Renal pelvis (tissue), 12 donors: ENCODE measurements around the gene ZP1. TPM values are rescaled to one million over a fixed set of nuclear protein-coding genes. Genes with fewer than 3 reads are reported as not detected.
A peak's percentile ranks its signal among the peaks of the same experiment; 100 is the strongest.
"Not testable (repeated sequence)": the region's sequence is repeated elsewhere in the genome, so short reads cannot be mapped to it uniquely, and the experiment has no call there.

Experiments used
- DNase-seq: peaks from one replicate; pipeline ENCODE4 v3.0.0-alpha.2; 2013
- long read RNA-seq, 16 experiments: transcript quantifications; one replicate each; lab custom pipeline, GENCODE V29; 2026
- polyA plus RNA-seq, 3 donors: library from polyadenylated mRNA; unstranded; fragments of 120-200 nt; gene quantifications; one replicate each; pipeline ENCODE4 v1.2.1, GENCODE V29; 2013; ENCODE audit not compliant: insufficient read length in 3 of 3

Gene ZP1, protein sequence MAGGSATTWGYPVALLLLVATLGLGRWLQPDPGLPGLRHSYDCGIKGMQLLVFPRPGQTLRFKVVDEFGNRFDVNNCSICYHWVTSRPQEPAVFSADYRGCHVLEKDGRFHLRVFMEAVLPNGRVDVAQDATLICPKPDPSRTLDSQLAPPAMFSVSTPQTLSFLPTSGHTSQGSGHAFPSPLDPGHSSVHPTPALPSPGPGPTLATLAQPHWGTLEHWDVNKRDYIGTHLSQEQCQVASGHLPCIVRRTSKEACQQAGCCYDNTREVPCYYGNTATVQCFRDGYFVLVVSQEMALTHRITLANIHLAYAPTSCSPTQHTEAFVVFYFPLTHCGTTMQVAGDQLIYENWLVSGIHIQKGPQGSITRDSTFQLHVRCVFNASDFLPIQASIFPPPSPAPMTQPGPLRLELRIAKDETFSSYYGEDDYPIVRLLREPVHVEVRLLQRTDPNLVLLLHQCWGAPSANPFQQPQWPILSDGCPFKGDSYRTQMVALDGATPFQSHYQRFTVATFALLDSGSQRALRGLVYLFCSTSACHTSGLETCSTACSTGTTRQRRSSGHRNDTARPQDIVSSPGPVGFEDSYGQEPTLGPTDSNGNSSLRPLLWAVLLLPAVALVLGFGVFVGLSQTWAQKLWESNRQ
- polyA plus RNA-seq = under 1 TPM in 2 of 3 donors, not detected in 1; 0.10 to 0.11 TPM
- long read RNA-seq, donor 1 = 0 reads
- long read RNA-seq, donor 2 = 0 reads
- long read RNA-seq, donor 3 = 0 reads
- long read RNA-seq, donor 4 = 0 reads
- long read RNA-seq, donor 5 = 0 reads
- long read RNA-seq, donor 6 = 0 reads
- long read RNA-seq, donor 7 = 0 reads
- long read RNA-seq, donor 8 = 0 reads
- long read RNA-seq, donor 9 = 0 reads
- long read RNA-seq, donor 10 = 0 reads
- long read RNA-seq, donor 11 = 0 reads
- long read RNA-seq, donor 12 = 0 reads
- long read RNA-seq, donor 13 = 0 reads
- long read RNA-seq, donor 14 = 0 reads
- long read RNA-seq, donor 15 = 0 reads
- long read RNA-seq, donor 16, partial matches to known transcripts = 43 of 61 reads
- long read RNA-seq, donor 16, other reads (novel, unspliced or antisense) = 18 of 61 reads

DNA sequence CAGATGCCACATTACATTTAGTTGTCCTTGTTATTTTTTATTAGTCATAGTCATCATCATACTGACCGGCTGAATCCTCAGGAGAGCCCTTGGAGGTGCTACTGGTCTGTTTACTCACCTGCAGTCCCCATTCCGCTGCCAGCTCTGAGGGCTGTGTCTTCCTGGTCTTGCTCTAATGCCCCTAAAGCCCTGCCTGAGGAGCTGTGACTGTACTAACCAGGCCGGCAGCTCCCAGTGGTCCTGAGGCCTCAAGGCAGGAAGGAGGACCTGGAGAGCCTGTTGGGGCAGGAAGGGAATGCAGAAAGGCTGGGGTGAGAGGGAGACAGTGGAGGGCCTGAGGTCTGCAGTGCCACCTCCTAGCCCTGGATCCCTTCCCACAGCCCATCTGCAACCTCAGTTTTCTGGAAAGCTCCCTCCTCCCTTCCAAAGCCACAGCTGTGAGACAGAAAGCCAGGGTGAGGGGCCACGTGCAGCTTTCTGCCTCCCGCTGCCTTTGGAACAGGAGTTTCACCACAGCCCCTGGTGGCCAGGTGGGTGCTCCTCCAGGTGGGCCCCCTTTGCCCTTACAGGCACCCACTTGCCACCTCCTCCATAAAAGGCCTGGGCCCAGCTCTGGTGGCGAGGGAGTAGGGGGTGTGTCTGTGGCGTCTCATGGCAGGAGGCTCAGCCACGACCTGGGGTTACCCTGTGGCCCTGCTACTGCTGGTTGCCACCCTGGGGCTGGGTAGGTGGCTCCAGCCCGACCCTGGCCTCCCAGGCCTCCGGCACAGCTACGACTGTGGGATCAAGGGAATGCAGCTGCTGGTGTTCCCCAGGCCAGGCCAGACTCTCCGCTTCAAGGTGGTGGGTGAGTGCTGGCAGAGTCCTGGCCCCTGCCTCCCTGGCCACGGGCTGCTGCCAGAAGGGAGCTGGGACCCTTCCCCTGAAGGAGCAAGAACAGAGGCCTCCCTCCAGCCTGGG, at the start of gene ZP1:
TSS of gene ZP1 (plus strand) at position 632 of the 960 bp plus-strand sequence. CDS start at position 652, 20 bp downstream.
- DNase-seq = no peak

DNA sequence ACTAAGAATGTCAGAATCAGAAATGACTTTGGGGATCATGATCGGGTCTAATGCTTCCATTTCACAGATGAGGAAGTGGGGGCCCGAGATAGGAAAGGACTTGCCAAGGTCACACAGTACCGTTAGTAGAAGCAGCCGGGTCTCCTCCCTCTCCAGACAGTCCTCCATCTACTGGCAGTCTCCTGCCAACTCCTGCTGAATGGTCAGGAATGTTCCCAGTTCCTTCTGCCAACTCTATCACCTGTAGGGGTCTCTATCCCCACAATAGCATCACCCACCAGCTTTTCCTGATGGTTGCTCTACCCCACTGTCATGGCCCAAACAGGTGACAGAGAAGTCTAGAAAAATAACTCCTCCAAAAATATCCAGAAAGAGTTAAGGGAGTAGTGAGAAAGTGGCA, 49.3 kb upstream of the ZP1 start:
- DNase-seq = no peak

DNA sequence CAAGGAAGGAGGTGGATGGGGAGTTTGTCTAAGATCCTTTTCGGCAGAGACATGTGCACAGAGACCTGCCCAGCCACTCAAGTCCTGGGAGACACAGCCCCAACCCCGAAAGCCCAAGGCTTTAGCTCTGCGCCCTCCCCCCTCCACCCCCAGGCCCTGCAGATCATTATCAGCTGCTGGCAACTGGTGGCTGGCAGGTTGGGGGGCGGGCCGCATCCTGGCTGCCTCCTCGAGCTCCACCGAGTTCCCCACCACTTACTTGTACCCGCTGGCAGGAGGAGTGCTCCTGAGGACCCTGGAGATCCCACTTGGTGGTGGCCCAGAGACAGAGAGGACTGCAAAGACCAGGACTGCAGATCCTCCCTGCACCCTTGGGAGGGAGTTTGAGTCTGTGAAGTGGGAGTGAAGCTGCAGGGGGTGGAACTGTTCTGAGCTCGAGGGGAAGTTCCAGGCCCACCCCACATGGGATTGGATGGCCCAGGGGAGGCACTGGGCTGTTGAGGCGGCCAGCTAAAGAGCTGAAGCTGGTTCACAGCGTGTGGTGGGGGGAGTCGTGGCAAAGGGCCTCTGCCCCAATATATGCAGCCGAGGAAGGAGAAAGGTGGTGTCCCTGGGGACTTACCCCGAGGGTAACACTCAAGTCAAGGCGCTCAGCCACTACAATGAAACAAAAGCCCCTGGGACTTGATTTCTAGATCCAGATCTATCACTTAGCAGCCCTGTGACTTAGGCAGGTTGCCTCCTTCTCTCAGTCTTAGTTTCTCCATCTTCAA, 45.3 kb upstream of the ZP1 start:
- no peak for DNase-seq

DNA sequence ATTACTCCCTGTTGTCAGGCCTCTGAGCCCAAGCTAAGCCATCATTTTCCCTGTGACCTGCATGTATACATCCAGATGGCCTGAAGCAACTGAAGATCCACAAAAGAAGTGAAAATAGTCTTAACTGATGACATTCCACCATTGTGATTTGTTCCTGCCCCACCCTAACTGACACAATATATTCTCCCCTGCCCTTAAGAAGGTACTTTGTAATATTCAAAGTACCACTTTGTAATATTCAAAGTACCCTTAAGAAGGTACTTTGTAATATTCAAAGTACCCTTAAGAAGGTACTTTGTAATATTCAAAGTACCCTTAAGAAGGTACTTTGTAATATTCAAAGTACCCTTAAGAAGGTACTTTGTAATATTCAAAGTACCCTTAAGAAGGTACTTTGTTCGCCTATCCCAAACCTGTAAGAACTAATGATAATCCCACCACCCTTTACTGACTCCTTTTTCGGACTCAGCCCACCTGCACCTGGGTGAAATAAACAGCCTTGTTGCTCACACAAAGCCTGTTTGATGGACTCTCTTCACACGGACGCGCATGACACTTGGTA, 43.5 kb upstream of the ZP1 start:
- DNase-seq = not testable (repeated sequence)

DNA sequence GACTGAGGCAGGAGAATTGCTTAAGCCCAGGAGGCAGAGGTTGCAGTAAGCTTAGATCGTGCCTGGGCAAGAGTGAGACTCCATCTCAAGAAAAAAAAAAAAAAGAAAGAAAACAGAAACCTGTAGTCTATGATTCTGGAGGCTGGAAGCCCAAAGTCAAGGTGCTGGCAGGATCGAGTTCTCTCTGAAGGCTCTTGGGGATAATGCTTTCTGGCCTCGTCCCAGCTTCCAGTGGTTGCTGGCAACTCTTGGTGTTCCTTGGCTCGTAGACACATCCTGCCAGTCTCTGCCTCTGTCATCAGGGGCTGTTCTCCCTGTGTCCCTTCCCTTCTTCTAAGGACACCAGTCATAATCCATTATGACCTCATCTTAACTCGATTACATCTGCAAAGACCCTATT, 42.2 kb upstream of the ZP1 start:
- DNase-seq = no peak

DNA sequence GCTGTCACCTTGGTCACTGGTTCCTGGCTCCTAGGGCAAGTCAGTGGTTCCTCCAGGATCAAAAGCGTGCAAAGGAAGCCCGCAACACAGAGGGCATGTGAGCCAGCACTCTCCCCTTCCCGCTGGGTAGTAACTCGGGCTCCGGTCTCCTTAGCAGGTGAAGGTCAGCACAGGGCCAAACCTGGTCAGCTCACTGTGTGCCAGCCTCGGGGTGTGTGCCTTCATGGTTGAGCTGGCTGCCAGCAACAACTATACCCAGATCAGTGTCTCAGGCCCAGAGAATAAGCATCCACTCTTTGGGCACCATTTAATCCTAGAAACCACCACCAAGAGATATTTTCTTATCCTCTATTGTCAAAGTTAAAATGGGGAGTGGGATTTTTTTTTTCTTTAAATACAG, 41.6 kb upstream of the ZP1 start:
- DNase-seq = no peak

DNA sequence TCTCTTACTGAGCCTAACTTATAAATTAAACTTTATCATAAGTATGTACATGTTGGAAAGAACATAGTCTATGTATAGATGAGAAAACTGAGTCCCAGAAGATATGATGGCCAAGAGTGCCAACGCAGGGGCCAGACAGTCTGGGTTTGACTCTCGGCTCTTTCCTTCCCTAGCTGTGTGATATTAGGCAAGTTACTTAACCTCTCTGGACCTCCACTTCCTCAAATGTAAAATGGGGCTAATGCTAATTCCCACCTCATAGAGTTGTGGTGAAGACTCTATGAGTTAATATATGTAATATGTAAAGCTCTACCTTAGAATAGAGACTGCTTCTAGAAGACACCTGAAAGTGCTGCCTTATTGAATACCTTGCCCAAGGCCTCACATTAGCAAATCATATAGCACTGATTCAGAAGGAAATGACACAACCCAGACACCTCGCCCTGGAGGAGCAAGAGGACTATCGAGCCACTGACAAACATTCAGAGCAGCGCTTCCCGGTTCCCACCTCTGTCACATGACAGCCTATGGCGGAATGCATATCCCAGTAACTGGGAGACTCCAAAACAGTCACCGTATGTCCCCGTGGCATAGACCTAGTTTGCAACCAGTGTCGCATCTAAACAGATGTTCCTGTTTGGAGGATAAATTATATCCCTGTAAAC, 36.7 kb upstream of the ZP1 start:
- no peak for DNase-seq

DNA sequence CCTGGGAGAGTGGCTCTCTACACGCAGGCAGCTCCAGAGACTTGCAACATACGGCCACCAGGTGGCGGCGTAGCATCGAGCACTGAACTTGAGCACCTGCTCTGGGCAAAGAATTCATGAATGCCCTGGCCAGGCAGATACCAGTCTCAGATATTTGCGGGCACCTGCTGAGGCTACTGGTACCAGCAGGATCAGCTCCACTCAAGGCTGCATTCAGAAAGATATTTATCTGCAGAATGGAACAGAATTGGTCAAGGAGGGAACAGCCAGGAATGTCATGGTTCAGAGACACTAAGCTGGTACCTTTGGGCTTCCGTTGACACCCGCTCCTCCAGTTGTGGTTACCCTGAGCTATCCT, 36.2 kb upstream of the ZP1 start:
- DNase-seq = peak; percentile 71

DNA sequence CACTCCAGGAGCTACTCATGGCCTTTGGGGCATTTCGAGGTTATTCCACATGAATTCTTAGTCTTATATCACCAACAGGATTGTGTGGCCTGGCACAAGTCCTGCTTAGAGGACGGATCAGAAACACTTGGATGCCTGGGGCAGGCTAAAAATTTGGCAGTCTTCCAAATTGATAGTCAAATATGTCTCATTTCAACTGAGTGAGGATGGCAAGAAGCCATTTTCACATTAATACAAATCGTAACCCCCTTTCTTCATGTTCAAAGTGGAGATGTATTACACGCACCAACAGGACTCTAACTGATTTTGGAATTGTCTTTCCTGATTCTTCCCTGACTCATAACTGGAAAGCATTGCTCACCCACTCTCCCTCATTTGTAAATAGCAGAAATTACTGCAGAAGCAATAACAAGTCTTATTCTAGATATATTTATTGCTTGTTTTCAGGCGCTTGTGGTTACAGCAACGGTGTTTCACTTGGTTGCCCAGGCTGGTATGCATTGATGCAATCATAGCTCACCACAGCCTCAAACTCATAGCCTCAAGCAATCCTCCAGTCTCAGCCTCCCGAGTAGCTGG, 35.8 kb upstream of the ZP1 start:
- no peak for DNase-seq

DNA sequence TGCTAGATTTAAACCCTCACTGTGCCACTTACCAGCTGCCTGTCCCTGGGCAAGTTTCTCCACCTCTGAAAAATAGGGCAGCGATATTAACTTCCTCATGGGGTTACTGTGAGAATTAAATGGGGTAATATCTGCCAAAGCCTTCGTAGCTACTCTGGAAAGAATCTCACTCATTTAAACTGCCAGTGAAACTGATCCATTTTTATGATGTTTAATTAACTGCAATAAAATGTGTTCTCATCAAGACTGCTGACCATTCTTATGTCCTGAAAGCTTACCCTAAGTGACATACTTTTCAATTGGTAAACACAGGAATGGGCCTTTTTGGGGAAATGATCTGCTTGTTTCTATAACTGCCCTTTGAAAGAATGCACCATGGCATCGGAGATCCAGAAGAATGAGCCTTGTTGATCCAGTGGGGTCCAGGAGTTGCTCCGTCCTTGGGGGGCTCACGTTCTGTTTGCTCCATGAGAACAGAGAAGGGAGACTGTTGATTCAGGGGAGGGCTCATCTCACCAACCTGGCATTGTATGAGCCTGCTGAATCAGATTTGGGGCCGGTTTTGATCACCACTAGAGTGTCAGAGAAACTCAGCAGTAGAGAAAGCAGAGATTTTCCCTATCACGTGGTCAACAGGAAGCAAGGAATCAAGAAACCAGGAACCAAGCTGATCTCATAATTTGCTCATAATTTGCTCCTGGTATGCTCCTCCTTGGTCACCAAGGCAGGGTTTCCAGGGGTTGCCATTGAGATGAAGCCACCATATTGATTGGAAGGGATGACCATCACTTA, 32.4 kb upstream of the ZP1 start:
- no peak for DNase-seq

DNA sequence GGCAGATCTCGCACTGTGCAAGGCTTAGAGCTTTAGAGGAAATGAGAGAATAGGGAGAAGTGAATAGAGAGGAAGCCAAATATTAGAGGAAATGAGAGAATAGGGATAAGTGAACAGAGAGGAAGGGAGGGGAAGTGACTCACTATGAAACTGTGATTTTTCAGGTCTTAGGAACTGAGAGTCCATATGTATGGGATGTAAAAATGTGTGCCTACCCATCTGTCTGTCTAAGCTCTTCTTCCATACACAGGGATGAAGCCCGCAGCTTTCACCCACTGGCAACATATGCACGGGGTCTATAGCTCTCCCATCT, 31.9 kb upstream of the ZP1 start:
- no peak for DNase-seq

DNA sequence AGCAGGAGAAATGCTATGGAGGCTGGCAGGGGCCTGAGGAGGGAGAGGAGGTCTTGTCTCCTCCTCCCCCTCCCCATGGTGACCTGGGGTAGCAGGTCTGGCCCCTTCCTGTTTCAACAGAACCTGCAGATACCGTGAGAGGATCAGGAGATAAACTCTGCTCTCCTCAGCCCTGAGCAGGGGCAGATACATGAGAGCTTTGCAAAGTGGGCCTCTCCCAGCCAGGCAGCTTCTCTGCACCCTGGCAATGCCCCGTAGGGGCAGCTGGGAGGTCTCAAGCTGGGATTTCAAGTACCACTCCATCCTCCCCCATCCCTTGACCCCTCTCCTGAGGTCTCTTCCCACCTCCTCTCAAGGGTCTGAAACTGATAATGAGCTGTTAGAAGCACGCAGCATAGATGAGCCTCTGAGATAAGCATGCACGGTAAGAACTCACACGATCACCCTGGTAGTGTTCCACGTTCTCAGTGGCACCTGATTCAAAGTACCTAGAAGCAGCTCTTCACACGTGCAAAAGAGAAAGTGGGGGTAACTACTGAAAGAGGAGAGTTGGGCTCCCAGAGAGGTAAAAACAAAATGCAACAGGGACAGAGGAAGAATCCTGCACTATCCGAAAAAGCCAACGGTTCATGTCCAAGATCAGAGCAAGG, 30.4 kb upstream of the ZP1 start:
- DNase-seq = no peak

DNA sequence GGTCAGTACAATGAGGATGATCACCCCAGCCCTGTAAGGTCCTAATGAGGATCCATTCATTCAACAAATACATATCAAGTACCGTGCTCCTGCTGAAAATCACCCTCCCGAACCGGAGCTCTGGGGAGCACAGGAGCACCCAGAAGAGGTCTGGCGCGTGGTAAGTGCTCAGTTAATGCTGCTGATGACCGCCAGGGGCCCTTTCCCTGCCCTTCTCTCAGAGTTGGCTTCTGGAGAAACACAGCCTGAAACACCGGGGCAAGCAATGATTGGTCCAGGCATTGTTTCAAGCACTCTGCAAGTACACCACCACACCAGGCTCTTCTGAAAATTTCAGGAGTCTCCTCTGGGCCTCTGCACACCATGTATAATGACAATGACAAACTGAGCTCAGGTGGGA, 29.2 kb upstream of the ZP1 start:
- no peak for DNase-seq

DNA sequence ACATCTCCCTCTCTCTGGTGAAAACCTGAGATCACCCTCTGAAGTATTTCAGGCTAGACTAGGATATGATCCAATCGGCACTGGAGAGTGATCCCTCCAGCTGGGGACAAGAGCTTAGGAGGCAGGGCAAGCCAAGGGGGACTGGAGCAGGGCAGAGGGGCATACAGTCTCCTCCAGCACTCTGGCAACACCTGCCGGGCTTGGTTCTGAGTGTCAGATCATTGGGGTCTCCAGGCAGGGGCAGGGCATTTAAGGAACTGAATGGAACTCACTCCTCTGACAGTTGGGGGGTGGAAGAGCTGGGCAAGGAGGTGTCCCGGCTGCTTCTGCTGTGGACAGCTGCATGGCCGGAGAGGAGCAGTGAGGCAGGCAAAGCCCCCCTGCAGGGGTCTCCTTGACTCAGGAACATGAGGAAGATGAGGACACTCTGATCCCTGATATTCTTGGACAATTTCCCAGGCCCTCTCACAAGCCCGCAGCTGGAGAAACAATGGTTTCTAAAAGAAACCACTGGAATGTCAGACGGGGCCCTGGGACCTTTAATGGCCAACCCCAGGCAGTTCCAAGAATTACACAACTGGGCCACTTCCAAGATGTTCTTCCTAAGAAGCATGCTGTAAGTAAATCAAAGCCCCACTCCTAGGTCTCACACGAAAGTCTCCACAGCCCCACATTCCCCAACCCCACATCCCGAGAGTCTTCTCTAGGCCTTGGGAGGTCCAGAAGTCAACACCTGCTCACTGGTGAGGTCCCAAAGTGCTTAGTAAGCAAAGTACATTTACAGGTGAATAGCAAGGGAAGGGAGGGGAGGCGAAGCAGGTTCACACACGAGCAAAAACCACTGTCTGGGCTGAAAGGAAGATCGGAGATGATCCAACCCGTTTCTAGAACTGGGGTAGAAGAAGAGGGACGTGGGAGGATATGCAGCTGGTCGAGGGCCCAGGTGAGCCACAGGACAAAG, 26.6 kb upstream of the ZP1 start:
- DNase-seq = peak; percentile 69

DNA sequence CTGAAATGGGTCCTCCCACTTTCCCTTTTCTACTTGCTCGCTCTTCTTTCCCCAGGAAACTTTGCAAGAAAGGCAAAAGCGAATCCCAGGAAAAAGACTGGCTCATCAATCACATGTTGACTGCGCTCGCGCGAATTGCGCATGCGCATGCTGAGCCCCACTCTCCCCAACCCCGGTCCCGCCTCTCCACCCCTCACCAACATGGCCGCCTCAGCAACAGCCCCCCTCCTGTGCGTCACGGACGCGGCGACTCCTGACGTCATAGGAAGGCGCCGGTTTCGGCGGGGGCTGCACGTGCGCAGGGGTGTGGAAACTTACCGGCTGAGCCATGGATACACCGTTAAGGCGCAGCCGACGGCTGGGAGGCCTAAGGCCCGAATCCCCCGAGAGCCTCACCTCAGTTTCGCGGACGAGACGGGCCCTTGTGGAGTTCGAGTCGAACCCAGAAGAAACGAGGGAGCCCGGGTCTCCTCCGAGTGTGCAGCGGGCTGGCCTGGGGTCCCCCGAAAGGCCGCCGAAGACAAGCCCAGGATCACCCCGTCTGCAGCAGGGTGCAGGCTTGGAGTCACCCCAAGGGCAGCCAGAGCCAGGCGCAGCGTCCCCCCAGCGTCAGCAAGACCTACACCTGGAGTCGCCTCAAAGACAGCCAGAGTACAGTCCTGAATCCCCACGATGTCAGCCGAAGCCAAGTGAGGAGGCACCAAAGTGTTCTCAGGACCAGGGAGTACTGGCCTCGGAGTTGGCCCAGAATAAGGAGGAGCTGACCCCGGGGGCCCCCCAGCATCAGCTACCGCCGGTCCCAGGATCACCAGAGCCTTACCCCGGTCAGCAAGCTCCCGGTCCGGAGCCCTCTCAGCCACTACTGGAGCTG, 25.3 kb upstream of the ZP1 start, which contains the start of gene CCDC86:
TSS of gene CCDC86 (plus strand) at position 317 of the 871 bp plus-strand sequence. CDS start at position 329, 12 bp downstream.
- peak; percentile 96 for DNase-seq
